HG03139 (cell line): ENCODE results near the gene WDFY3.
A peak's percentile ranks its signal among the peaks of the same experiment; 100 is the strongest.

Experiments used
- ATAC-seq: cut with Tn5 transposase; IDR thresholded peaks from one replicate; pipeline ENCODE4 v1.9.1; 2021; ENCODE audit not compliant: unreplicated experiment

WDFY3 gene

GRCh38 chr4:84966382-84967242, at the start of gene WDFY3:
Gene WDFY3, minus strand, starts transcription at chr4:84966690. Its CDS starts 106,099 bp downstream, at chr4:84860591.
- peak; percentile 48 for ATAC-seq

DNA sequence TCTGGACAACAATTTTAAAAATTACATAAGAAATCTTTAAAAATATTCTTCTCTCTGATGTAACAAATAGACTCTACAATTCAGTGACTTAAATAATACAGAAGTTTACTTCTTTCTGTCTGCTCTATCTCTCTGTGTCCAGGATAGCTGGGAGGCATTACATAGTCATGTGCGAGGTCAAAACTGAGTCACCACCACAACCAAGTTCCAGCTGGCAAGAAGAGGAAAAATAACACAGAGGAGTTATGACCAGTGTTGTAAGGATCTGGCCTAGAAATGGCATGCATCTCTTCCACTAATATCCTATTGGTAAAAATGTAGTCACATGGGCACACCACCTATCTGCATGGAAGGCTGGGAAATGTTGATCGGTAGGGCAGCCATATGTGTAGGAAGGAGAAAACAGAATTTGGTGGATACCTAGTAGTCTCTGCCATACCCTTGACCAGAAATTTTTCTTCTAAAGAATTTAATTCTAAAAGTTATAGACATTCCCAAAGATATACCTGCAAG, 39.4 kb upstream of the WDFY3 start:
- ATAC-seq, result no peak

- ATAC-seq, result no peak
Measured at GRCh38 chr4:85000343-85000742, 33.9 kb upstream of the WDFY3 start.

DNA sequence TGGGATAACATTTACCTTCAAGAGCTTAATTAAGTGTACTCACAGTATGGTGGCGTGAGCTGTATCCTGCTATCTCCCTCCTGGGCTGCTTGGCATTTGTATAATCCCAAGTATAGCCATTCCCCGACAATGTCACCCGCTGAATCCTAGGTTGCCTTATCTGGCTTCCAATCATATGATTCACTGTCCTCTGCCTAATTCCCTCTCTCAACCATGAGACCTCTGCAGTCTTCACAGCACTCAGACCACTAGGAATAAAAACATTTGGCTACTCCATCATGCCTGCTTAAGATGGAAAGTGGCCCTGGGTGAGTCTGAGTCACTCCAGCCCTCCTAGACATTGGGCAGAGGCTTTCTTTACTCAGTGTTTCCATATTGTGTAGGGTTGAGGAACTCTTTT, 28.9 kb upstream of the WDFY3 start:
- no peak for ATAC-seq

- no peak for ATAC-seq
Measured at GRCh38 chr4:84994280-84994679, 27.8 kb upstream of the WDFY3 start.

- no peak for ATAC-seq
Measured at GRCh38 chr4:84985952-84986351, 19.5 kb upstream of the WDFY3 start.

GRCh38 chr4:84977396-84977795, 10.9 kb upstream of the WDFY3 start:
- no peak for ATAC-seq

- no peak for ATAC-seq
Measured at GRCh38 chr4:84973856-84974255, 7.4 kb upstream of the WDFY3 start.

- no peak for ATAC-seq
Measured at GRCh38 chr4:84971319-84971932, 4.9 kb upstream of the WDFY3 start.

- ATAC-seq, result no peak
Measured at GRCh38 chr4:84968925-84969324, 2.4 kb upstream of the WDFY3 start.

GRCh38 chr4:84967243-84967690, 777 bp upstream of the WDFY3 start:
- no peak for ATAC-seq

- ATAC-seq, result peak; percentile 12
Measured at GRCh38 chr4:84965553-84966381, 723 bp downstream of the WDFY3 start.

DNA sequence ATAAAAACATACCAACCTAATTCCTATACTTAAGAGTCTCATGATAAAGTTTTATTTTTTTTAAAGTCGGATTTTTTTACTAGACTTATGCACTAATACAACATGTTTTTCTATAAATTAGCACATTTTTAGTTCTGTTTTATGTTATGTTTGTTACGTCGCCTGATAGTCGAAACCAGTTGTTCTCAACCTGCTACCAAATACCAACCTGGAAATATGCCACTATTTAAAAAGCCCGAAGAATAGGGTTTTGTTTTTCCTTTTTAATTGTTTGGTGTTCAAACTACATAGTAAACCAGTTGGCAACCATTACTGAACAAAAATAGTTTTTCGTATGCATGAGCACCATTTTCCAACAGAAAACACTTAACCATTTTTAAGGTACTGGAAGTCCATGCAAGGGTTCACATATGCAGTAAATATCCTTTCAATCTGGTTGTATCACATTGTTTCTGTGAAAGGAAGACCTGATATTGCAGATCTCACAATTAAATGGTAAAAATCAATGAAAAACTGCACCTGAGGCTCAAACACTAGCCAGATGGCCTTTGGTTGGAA, 1.4 kb downstream of the WDFY3 start:
- no peak for ATAC-seq

- no peak for ATAC-seq
Measured at GRCh38 chr4:84962102-84962501, 4.4 kb downstream of the WDFY3 start.

GRCh38 chr4:84958434-84958833, 8.1 kb downstream of the WDFY3 start:
- no peak for ATAC-seq

- ATAC-seq, result no peak
Measured at GRCh38 chr4:84957514-84958420, 8.7 kb downstream of the WDFY3 start.

GRCh38 chr4:84956014-84956413, 10.5 kb downstream of the WDFY3 start:
- ATAC-seq, result no peak

DNA sequence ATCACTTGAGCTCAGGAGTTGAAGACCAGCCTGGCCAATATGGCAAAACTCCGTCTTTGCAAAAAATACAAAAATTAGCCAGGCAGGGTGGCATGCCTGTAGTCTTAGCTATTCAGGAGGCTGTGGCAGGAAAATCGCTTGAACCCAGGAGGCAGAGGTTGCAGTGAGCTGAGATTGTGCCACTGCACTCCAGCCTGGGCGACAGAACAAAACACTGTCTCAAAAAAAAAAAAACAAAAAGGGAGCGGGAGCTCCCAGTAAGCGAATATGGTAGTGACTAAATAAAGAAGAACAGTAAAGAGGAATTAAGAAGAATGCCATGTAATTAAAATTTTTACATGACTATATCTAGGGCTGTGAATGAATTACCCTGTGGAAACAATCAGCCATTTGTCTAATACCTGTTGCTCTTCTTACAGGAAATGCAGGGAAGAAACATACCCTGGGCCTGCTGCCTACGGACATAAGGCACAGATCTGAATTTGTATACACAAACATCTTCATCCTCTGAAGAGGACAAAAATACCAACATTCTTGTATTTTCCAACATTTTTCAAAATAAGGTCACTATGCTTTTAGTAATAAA, 11.4 kb downstream of the WDFY3 start:
- no peak for ATAC-seq

DNA sequence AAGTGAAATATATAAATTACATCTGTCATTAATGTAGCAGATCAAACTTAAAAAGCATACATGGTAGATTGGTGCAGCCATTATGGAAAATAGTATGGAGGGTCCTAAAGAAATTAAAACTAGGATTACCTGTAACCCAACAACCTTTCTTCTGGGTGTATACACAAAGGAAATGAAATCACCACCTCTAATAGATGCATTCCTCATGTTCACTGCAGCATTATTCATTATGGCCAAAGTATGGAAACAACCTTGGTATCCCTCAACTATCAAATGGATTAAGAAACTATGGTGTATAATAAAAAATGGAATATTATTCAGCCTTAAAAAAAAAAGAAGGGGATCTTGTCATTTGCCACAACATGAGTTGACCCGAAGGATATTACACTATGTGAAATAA, 13.7 kb downstream of the WDFY3 start:
- ATAC-seq, result no peak

DNA sequence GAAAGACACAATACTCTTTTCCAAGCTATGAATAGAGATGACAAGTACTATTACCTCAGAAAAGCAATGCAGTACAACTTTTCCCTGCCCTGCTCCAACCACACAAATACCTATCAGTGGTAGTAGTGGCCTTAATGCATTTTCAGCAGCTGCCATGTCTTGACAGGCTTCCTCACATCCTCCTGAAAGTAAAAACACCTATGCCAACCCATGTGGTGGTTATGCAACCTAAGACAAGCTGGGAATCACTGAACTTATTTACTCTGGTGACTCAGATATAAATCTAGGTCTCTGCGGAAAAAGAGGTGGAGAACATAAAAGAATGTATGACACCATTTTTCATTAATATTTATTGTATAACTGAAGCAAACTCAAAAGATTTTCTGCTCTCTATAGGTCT, 14.5 kb downstream of the WDFY3 start:
- ATAC-seq, result no peak
